Suprapubic skin (tissue), 4 donors: ENCODE results near the gene RAD51C.

ENCODE experiments used
- EP300 ChIP-seq: sonication (generic); formaldehyde crosslinking; IDR thresholded peaks from one replicate; pipeline ENCODE4 v1.6.1; 2017; ENCODE audit warnings: antibody characterized with exemption
- POLR2A ChIP-seq, 2 donors: fragments of 450-650 bp; IDR thresholded peaks; one replicate each; pipeline ENCODE4 v1.6.1; 2017; ENCODE audit warnings: antibody characterized with exemption in 2 of 2, mild to moderate bottlenecking in 2 of 2, moderate library complexity in 2 of 2
- POLR2AphosphoS5 ChIP-seq, 3 donors: sonication (generic); formaldehyde crosslinking; IDR thresholded peaks; one replicate each; pipeline ENCODE4 v1.6.1; 2017; ENCODE audit warnings: antibody characterized with exemption in 3 of 3
- TF ChIP-seq, protein P1 (sequence below), 2 donors: fragments of 200-600 bp in 1 of 2; fragments of 450-650 bp in 1 of 2; sonication (generic) in 1 of 2; IDR thresholded peaks; one replicate each; pipeline ENCODE4 v1.5.1; 2016 to 2019; ENCODE audit warnings: antibody characterized with exemption in 2 of 2, mild to moderate bottlenecking in 1 of 2, moderate library complexity in 1 of 2

DNA sequence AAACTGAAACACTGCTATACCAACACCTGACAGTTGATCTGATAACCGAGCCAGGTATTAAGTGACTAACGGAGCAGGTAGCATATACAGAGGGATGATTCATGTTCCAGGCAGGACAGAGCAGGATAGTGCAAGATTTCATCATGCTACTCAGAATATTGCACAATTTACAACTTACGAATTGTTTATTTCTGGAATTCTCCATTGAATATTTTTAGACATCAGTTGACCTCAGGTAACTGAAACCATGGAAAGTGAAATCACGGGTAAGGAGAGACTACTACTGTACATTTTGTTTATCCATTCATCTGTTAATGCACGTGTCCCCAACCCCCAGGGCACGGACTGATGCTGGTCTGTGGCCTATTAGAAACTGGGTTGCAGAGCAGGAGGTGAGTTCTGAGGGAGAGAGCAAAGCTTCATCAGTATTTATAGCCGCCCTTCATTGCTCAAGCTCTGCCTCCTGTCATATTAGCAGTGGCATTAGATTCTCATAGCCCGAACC, 48.8 kb downstream of the RAD51C start:
- TF ChIP-seq POLR2A (IDR thresholded peaks at IDR 0.05), result no peak
- TF ChIP-seq, protein P1, sequence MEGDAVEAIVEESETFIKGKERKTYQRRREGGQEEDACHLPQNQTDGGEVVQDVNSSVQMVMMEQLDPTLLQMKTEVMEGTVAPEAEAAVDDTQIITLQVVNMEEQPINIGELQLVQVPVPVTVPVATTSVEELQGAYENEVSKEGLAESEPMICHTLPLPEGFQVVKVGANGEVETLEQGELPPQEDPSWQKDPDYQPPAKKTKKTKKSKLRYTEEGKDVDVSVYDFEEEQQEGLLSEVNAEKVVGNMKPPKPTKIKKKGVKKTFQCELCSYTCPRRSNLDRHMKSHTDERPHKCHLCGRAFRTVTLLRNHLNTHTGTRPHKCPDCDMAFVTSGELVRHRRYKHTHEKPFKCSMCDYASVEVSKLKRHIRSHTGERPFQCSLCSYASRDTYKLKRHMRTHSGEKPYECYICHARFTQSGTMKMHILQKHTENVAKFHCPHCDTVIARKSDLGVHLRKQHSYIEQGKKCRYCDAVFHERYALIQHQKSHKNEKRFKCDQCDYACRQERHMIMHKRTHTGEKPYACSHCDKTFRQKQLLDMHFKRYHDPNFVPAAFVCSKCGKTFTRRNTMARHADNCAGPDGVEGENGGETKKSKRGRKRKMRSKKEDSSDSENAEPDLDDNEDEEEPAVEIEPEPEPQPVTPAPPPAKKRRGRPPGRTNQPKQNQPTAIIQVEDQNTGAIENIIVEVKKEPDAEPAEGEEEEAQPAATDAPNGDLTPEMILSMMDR (IDR thresholded peaks at IDR 0.05), result no peak
- no peak for TF ChIP-seq EP300
- peak in 1 of 3 donors; percentile 0 for TF ChIP-seq POLR2AphosphoS5 (IDR thresholded peaks at IDR 0.05)
